Left renal pelvis (tissue), 4 donors: Measurements from ENCODE around the gene STAG1. TPM values are rescaled to one million over a fixed set of nuclear protein-coding genes. Genes with fewer than 3 reads are reported as not detected.

Source experiments
- polyA plus RNA-seq, 4 donors: library from polyadenylated mRNA; unstranded; fragments of 120-200 nt; gene quantifications; one replicate each; pipeline ENCODE4 v1.2.1, GENCODE V29; 2013; ENCODE audit not compliant: insufficient read length in 4 of 4

The STAG1 gene
- polyA plus RNA-seq, 4 donors, result 46.1 to 57.5 (median 51.8) TPM

Other genes starting within 250 kb of the STAG1 start
- gene SLC35G2, start 66.7 kb upstream of the STAG1 start, polyA plus RNA-seq, result 10 to 100 TPM in 1 of 4 donors, 1 to 10 TPM in 3; 3.5 to 11.7 (median 5.6) TPM
- gene NCK1, start 109.8 kb upstream of the STAG1 start, polyA plus RNA-seq, result 10 to 100 TPM; 32.1 to 48.6 (median 40.0) TPM
- under 1 TPM; 0.33 to 0.63 (median 0.45) TPM for gene IL20RB, start 205.6 kb upstream of the STAG1 start, polyA plus RNA-seq